Measurements from ENCODE around the gene HELZ. TPM values are rescaled to one million over a fixed set of nuclear protein-coding genes. Genes with fewer than 3 reads are reported as not detected.

Gene HELZ
- total RNA-seq, 1 experiment from 2014 or later, result 49.8 TPM

DNA sequence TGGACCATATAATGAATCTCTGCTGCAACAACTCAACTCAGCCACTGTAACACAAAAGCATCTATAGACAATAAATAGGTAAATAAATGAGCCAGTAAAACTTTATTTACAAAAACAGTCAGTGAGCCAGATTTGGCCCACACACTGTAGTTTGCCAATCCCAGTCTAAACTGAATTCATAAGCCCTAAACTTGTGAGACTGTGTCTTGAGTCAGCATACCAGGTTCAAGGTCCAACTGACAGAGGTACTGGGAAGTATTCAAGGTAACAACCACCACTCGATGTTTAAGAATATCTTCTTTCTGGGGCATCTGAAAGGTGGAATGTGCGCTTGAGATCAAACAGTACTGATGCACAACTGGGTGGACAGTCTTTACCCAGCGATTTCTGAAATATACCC, 94.2 kb downstream of the HELZ start:
- Histone ChIP-seq H3K56ac (ENCODE audit: insufficient read length, low read depth, low read length) (no peak overlapping the region), H3K4me1 (ENCODE audit: insufficient read depth, low read length) (no peaks in the 10 kb centered on the region), H2BK120ac (ENCODE audit: low read depth, low read length, poor library complexity, severe bottlenecking) (no peak overlapping the region), H4K5ac (ENCODE audit: insufficient read length, low read depth, low read length) (no peak overlapping the region), H3K9ac (ENCODE audit: extremely low read depth, insufficient read length, low read length) (no peak overlapping the region), H2BK20ac (ENCODE audit: low read depth, low read length, poor library complexity, severe bottlenecking) (no peak overlapping the region), H3K18ac (ENCODE audit: insufficient read length, low read depth, low read length) (no peak overlapping the region), H3K23ac (ENCODE audit: insufficient read length, low read depth, low read length) (no peak overlapping the region), H3K79me1 (ENCODE audit: insufficient read depth, low read depth, low read length, poor library complexity, severe bottlenecking) (no peaks in the 10 kb centered on the region), H2BK12ac (ENCODE audit: insufficient read length, low read depth, low read length) (no peak overlapping the region), H2BK5ac (ENCODE audit: insufficient read length, low read length) (no peak overlapping the region), H3K4me2 (ENCODE audit: insufficient read depth, insufficient read length, low read length) (no peak overlapping the region), H4K20me1 (ENCODE audit: control insufficient read depth, insufficient read depth, insufficient read length) (no peaks in the 10 kb centered on the region), H3K79me2 (ENCODE audit: insufficient read depth, low read length) (no peaks in the 10 kb centered on the region), H4K91ac (ENCODE audit: insufficient read length, low read depth, low read length) (no peak overlapping the region), H3K27ac (ENCODE audit: insufficient read length, low read depth, low read length) (no peak overlapping the region), H3K27me3 (ENCODE audit: insufficient read depth, low read length) (no peaks in the 10 kb centered on the region), H4K8ac (replicated peaks; ENCODE audit: insufficient read length, low read depth, low read length) (no peak overlapping the region), H2BK15ac (ENCODE audit: low read depth, low read length) (no peak overlapping the region), H3T11ph (ENCODE audit: low read length) (no peak overlapping the region), H3K14ac (ENCODE audit: insufficient read depth, low read length) (no peak overlapping the region), H2AK5ac (ENCODE audit: insufficient read length, low read length) (no peak overlapping the region), H3K4ac (ENCODE audit: low read depth, low read length) (no peak overlapping the region), H2AFZ (ENCODE audit: low read length) (no peak overlapping the region), H3K23me2 (ENCODE audit: insufficient read length, low read depth, low read length, poor library complexity, severe bottlenecking) (no peaks in the 10 kb centered on the region), H3K9me3 (ENCODE audit: control insufficient read depth, low read depth, low read length) (no peaks in the 10 kb centered on the region)
- no peaks in the 10 kb centered on the region for H3K9me3 Mint-ChIP-seq
- DNase-seq, result no peak
- H3K36me3 Mint-ChIP-seq (ENCODE audit: insufficient read depth in 1 of 3, low read depth in 3 of 3), result peaks cover 0 to 24% (median 18%) of the 10 kb centered on the region in 3 experiments; a peak in 4 of 7 replicates
- TF ChIP-seq, protein P1, sequence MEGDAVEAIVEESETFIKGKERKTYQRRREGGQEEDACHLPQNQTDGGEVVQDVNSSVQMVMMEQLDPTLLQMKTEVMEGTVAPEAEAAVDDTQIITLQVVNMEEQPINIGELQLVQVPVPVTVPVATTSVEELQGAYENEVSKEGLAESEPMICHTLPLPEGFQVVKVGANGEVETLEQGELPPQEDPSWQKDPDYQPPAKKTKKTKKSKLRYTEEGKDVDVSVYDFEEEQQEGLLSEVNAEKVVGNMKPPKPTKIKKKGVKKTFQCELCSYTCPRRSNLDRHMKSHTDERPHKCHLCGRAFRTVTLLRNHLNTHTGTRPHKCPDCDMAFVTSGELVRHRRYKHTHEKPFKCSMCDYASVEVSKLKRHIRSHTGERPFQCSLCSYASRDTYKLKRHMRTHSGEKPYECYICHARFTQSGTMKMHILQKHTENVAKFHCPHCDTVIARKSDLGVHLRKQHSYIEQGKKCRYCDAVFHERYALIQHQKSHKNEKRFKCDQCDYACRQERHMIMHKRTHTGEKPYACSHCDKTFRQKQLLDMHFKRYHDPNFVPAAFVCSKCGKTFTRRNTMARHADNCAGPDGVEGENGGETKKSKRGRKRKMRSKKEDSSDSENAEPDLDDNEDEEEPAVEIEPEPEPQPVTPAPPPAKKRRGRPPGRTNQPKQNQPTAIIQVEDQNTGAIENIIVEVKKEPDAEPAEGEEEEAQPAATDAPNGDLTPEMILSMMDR (conservative IDR thresholded peaks at IDR 0.05), result no peak
- H3K27ac Mint-ChIP-seq, result no peak overlapping the region
- no peaks in the 10 kb centered on the region for H3K27me3 Mint-ChIP-seq (ENCODE audit: low read depth)
- peaks cover 9 to 18% of the 10 kb centered on the region in 2 experiments for H3K4me1 Mint-ChIP-seq
- H3K4me3 Mint-ChIP-seq, result no peak overlapping the region
- no CpG with 5 or more reads among the region's 3 CpGs for WGBS (ENCODE audit: extremely low coverage, insufficient read length, low lambda C conversion rate)

Measured in H9 (cell line).